ENCODE measurements around the gene STXBP1. TPM values are rescaled to one million over a fixed set of nuclear protein-coding genes. Genes with fewer than 3 reads are reported as not detected.

STXBP1 gene
- polyA plus RNA-seq, 3 donors = 0.27 to 0.59 TPM; not detected in 1

DNA sequence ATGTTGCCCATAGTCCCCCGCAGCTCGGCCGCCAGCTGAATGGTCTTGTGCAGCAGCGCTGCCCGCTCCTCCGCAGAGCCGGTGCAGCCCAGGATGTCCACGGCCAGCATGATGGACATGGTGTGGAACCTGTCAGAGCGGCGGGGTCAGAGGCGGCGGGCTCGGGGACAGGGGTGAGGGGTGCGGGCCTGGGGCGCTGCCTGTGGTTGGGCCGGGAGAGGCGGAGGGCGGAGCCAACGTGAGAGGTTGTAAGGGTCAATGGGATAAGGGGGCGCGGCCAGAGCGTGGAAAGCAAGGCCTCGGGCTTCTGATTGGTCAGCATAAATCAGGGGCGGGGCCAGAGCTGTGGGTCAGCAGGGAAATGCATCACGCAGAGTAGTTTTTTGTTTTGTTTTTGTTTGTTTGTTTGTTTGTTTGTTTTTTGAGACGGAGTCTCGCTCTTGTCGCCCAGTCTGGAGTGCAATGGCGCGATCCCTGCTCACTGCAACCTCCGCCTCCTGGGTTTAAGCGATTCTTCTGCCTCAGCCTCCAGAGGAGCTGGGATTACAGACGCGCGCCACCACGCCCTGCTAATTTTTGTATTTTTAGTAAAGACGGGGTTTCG lies 129.9 kb downstream of the STXBP1 start:
- Histone ChIP-seq H3K4me3 (replicated peaks in 1 of 3; ENCODE audit: low read depth in 2 of 3, low read length in 3 of 3) (no peak overlapping the region), H3K36me3 (replicated peaks in 1 of 2; ENCODE audit: control insufficient read depth in 1 of 2, insufficient read depth in 2 of 2, low read length in 2 of 2) (peaks cover 83 to 92% of the 10 kb centered on the region in 2 donors), H2AFZ (ENCODE audit: insufficient read depth, low read depth, low read length, poor library complexity, severe bottlenecking) (no peak overlapping the region), H3K4me1 (ENCODE audit: control insufficient read depth in 1 of 2, insufficient read depth in 2 of 2, low read length in 2 of 2) (peaks cover 0 to 9% of the 10 kb centered on the region in 2 donors), H3K9me3 (replicated peaks in 1 of 2; ENCODE audit: control insufficient read depth in 1 of 2, insufficient read depth in 1 of 2, low read length in 2 of 2) (no peaks in the 10 kb centered on the region), H3K9ac (ENCODE audit: insufficient read depth, low read length, poor library complexity, severe bottlenecking) (no peak overlapping the region), H3K4me2 (replicated peaks; ENCODE audit: extremely low read depth, low read length, poor library complexity, severe bottlenecking) (no peak overlapping the region), H3K27ac (ENCODE audit: low read depth in 1 of 2, low read length in 2 of 2) (no peak overlapping the region), H3K27me3 (ENCODE audit: control insufficient read depth in 2 of 2, insufficient read depth in 2 of 2, low read length in 2 of 2) (no peaks in the 10 kb centered on the region), H3K79me2 (ENCODE audit: insufficient read depth, low read length) (peaks cover 2% of the 10 kb centered on the region), H4K20me1 (ENCODE audit: insufficient read depth, low read length) (peaks cover 88% of the 10 kb centered on the region)
- intact Hi-C loops (cut with micrococcal nuclease) = no loop called here
- Mint-ChIP-seq H3K27me3 (ENCODE audit: low read depth in 3 of 3) (no peaks in the 10 kb centered on the region), H3K36me3 (peaks cover 66 to 94% of the 10 kb centered on the region in 2 donors), H3K4me1 (peaks cover 3% of the 10 kb centered on the region), H3K4me3 (no peak overlapping the region), H3K27ac (peak overlapping the region; percentile 24 to 88 (median 77)), H3K9me3 (no peaks in the 10 kb centered on the region)
- no peak for TF ChIP-seq CTCF (IDR thresholded peaks at IDR 0.05)
- 97% methylated on average over 38 of the region's 38 CpGs for WGBS (ENCODE audit: insufficient coverage)
- no peak for DNase-seq

Other genes starting within 250 kb of the STXBP1 start
- 1 to 10 TPM; 6.6 to 8.7 (median 6.6) TPM for gene SLC2A8, start 215.1 kb upstream of the STXBP1 start, polyA plus RNA-seq
- 1 to 10 TPM; 1.4 to 3.3 (median 2.0) TPM for gene ZNF79, start 187.9 kb upstream of the STXBP1 start, polyA plus RNA-seq
- gene RPL12, start 160.9 kb upstream of the STXBP1 start, polyA plus RNA-seq = 1,000 to 10,000 TPM in 1 of 3 donors, 100 to 1,000 TPM in 2; 417 to 1,509 (median 490) TPM
- gene LRSAM1, start 160.8 kb upstream of the STXBP1 start, polyA plus RNA-seq = 10 to 100 TPM in 1 of 3 donors, 1 to 10 TPM in 2; 6.0 to 19.8 (median 8.2) TPM
- gene CFAP157, start 94.7 kb downstream of the STXBP1 start, polyA plus RNA-seq = under 1 TPM in 2 of 3 donors, not detected in 1; 0.06 to 0.09 TPM
- gene PTRH1, start 103.4 kb downstream of the STXBP1 start, polyA plus RNA-seq = 10 to 100 TPM in 2 of 3 donors, 1 to 10 TPM in 1; 6.9 to 19.9 (median 19.5) TPM
- under 1 TPM in 1 of 3 donors, not detected in 2; 0.04 TPM for gene TTC16, start 103.8 kb downstream of the STXBP1 start, polyA plus RNA-seq
- 10 to 100 TPM; 57.4 to 63.8 (median 60.0) TPM for gene TOR2A, start 123.0 kb downstream of the STXBP1 start, polyA plus RNA-seq
- 10 to 100 TPM; 11.5 to 47.3 (median 20.5) TPM for gene SH2D3C, start 166.4 kb downstream of the STXBP1 start, polyA plus RNA-seq
- gene CDK9, start 173.8 kb downstream of the STXBP1 start, polyA plus RNA-seq = 100 to 1,000 TPM in 1 of 3 donors, 10 to 100 TPM in 2; 24.9 to 139 (median 26.4) TPM
- 10 to 100 TPM; 21.3 to 28.5 (median 25.2) TPM for gene FPGS, start 190.6 kb downstream of the STXBP1 start, polyA plus RNA-seq
- 10 to 100 TPM; 15.7 to 26.0 (median 17.9) TPM for gene ENG, start 242.4 kb downstream of the STXBP1 start, polyA plus RNA-seq